PFSK-1 (cell line): ENCODE results near the gene CTBP2.

Source experiments
- FOXP2 ChIP-seq: optimal IDR thresholded peaks from 2 replicates; pipeline ENCODE3; 2011; ENCODE audit warnings: borderline replicate concordance, control low read depth, inconsistent platforms; ENCODE audit not compliant: insufficient read depth; ENCODE audit errors: extremely low read length, extremely low read depth
- POLR2AphosphoS5 ChIP-seq: IDR thresholded peaks from 2 replicates; pipeline ENCODE4 v1.6.1; 2012; ENCODE audit warnings: low read depth, mild to moderate bottlenecking, control low read depth, low read length, moderate library complexity
- SIN3A ChIP-seq: IDR thresholded peaks from 2 replicates; pipeline ENCODE4 v1.6.1; 2012; ENCODE audit warnings: mild to moderate bottlenecking, low read length, moderate library complexity, borderline replicate concordance; ENCODE audit not compliant: insufficient read depth
- TAF1 ChIP-seq: IDR thresholded peaks from 2 replicates; pipeline ENCODE4 v1.6.1; 2012; ENCODE audit warnings: low read length, control low read depth, borderline replicate concordance; ENCODE audit not compliant: insufficient read depth
- TF ChIP-seq, protein P1 (sequence below), 2 experiments: IDR thresholded peaks; 2 replicates each; pipeline versions ENCODE4 v1.6.1 to v1.8.0; 2011 to 2012; ENCODE audit warnings: low read depth in 2 of 2, low read length in 2 of 2, control low read depth in 1 of 2, inconsistent platforms in 1 of 2, mild to moderate bottlenecking in 1 of 2, moderate library complexity in 1 of 2; ENCODE audit not compliant: insufficient read depth in 1 of 2

CTBP2 gene

DNA sequence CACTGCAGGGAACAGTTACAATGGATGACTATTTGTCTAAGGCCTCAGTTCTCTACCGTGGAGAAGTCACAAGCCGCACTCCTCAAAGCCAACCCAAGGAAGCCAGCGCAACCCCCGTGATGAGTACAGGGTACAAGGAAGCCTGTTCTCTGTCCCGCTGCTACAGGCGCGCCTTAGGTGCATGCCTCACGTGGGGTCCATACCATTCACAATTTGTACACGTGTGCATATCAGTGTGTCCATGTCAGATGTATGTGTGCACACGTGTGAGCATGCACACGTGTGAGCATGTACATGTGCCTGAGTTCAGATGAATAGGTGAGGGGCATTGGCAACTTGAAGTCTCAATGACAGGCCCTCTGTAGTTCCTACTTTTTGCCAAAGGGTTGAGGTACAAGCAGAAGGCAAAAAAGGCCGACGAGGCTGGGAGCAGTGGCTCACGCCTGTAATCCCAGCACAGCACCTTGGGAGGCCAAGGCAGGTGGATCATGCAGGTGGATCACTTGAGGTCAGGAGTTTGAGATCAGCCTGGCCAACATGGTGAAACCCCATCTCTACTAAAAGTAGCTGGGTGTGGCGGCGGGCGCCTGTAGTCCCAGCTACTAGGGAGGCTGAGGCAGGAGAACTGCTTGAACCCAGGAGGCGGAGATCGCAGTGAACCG lies 62.8 kb downstream of the CTBP2 start:
- TF ChIP-seq, protein P1, sequence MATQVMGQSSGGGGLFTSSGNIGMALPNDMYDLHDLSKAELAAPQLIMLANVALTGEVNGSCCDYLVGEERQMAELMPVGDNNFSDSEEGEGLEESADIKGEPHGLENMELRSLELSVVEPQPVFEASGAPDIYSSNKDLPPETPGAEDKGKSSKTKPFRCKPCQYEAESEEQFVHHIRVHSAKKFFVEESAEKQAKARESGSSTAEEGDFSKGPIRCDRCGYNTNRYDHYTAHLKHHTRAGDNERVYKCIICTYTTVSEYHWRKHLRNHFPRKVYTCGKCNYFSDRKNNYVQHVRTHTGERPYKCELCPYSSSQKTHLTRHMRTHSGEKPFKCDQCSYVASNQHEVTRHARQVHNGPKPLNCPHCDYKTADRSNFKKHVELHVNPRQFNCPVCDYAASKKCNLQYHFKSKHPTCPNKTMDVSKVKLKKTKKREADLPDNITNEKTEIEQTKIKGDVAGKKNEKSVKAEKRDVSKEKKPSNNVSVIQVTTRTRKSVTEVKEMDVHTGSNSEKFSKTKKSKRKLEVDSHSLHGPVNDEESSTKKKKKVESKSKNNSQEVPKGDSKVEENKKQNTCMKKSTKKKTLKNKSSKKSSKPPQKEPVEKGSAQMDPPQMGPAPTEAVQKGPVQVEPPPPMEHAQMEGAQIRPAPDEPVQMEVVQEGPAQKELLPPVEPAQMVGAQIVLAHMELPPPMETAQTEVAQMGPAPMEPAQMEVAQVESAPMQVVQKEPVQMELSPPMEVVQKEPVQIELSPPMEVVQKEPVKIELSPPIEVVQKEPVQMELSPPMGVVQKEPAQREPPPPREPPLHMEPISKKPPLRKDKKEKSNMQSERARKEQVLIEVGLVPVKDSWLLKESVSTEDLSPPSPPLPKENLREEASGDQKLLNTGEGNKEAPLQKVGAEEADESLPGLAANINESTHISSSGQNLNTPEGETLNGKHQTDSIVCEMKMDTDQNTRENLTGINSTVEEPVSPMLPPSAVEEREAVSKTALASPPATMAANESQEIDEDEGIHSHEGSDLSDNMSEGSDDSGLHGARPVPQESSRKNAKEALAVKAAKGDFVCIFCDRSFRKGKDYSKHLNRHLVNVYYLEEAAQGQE (IDR thresholded peaks at IDR 0.05; ENCODE audit: insufficient read depth in 1 of 2, low read depth in 2 of 2, low read length in 2 of 2): no peak
- TF ChIP-seq SIN3A (no peak), FOXP2 (no peak), TAF1 (no peak), POLR2AphosphoS5 (no peak)

DNA sequence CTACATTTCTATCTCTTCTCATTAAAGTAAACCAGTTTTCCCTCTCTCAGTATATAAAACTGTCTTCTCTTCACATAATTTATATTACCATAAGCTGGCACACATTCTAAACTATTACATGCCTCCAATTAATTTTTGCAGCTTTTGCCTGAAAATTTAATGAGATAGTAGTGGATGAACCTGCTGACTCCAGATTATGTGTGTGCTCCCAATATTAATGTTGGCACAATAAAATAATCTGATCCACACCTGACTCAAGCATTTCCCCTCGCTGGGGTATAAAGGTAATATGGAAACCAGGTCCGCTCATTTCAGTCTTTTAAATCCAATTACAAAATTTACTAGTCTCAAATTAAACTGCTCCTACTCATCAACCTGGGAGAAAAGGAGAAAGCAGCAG lies 63.4 kb downstream of the CTBP2 start:
- TF ChIP-seq SIN3A (no peak), TAF1 (no peak), POLR2AphosphoS5 (no peak), FOXP2 (no peak)
- TF ChIP-seq, protein P1 (IDR thresholded peaks at IDR 0.05; ENCODE audit: insufficient read depth in 1 of 2, low read depth in 2 of 2, low read length in 2 of 2): no peak

DNA sequence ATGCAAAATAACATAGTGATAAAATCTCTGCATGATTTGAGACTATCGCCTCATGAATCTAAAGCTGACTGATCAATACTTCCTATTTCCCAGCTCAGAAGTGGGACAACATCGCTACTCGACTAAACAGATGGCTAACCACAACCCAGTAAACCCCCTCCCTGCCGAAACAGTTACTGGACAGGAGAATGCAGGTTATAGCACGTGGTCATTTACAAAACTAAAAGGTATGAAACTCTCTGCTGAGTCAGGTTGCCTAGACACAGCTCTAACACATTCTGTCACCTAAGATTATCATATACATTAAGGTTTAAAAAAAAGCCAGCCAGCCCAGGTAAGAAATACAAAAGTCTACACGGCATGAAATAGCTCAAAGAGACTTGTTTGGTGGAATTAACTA lies 64.0 kb downstream of the CTBP2 start:
- TF ChIP-seq TAF1 (no peak), FOXP2 (no peak), POLR2AphosphoS5 (no peak), SIN3A (no peak)
- TF ChIP-seq, protein P1 (IDR thresholded peaks at IDR 0.05; ENCODE audit: insufficient read depth in 1 of 2, low read depth in 2 of 2, low read length in 2 of 2): no peak

DNA sequence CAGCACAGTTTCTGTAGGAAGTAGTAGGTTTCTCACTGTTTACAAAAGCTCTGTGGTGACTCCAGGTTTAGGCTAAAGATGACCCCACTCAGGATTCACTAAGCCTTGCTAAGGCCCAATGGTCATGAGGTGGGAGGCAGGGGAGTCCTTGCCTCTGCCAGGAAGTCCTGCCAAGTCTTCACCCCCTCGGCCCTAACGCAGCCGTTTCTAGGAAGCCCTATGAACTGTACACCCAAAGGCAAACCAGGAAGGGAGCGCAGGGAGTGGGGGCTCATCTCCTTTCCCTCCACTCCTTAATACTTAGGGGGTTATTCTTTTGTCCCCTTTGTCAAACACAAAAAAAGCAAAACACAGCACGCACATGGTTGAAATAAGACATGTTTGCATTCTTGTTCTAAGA lies 64.6 kb downstream of the CTBP2 start:
- TF ChIP-seq POLR2AphosphoS5: no peak
- no peak for TF ChIP-seq SIN3A
- TF ChIP-seq, protein P1 (IDR thresholded peaks at IDR 0.05; ENCODE audit: insufficient read depth in 1 of 2, low read depth in 2 of 2, low read length in 2 of 2): no peak
- no peak for TF ChIP-seq TAF1
- no peak for TF ChIP-seq FOXP2
